Measurements from ENCODE around the gene HBM. TPM values are rescaled to one million over a fixed set of nuclear protein-coding genes. Genes with fewer than 3 reads are reported as not detected.
"Not testable (repeated sequence)": the region's sequence is repeated elsewhere in the genome, so short reads cannot be mapped to it uniquely, and the experiment has no call there.

Gene HBM
- total RNA-seq, 1 donor from 2014 or later, result not detected

DNA sequence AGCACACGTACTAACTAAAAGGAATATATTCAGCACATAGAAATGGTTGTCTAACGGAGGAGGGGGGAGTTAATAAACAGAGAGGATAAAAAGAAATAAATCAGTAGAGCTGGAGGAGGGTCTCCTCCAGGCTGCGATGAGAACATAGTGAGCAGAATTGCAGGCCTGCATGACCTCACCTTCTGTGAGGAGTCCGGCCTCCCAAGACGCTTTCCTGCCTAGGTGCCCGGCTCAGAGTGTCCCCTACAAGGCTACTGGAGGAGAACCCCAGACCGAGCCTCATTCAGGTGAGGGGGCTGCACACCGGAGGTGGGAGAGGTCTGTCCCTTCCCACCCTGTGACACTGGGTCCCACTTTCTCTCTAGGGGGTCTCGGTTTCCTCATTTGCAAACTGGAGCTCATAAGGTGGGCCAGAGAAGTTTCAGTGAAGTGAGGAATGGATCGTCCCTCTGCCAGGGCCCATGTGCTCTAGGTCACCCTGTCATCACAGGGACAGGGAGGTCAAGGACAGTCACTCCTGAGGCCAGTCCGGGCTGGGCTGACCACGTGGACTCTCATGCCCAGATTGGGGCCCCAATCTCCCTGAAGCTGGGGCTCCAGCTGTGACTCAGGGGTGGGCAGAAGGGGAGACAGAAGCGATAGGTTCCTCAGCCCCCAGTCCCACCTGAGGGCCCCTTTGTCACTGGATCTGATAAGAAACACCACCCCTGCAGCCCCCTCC, 3.3 kb upstream of the HBM start:
- no peaks in the 10 kb centered on the region for H3K36me3 Mint-ChIP-seq (ENCODE audit: low read depth, unreplicated experiment)

DNA sequence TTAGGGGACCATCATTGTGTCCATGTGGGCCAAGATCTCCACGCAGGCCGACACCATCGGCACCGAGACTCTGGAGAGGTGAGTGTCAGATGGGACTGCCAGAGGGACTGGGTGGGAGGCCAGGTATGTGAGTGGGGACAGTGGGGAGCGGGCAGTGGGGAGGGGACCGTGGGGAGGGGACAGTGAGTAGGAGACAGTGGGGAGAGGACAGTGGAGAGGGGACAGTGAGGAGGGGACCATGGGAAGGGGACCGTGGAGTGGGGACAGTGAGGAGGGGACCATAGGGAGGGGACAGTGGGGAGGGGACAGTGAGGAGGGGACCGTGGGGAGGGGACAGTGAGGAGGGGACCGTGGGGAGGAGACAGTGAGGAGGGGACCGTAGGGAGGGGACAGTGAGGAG, 2.6 kb upstream of the HBM start:
- DNase-seq (ENCODE audit: low spot score); H3K4me3 Mint-ChIP-seq (ENCODE audit: unreplicated experiment); H3K36me3 Mint-ChIP-seq (ENCODE audit: low read depth, unreplicated experiment); H3K27ac Mint-ChIP-seq (ENCODE audit: unreplicated experiment); H3K9me3 Mint-ChIP-seq (ENCODE audit: unreplicated experiment); H3K4me1 Mint-ChIP-seq (ENCODE audit: unreplicated experiment): not testable (repeated sequence)
- peaks cover 15% of the 10 kb centered on the region for H3K27me3 Mint-ChIP-seq (ENCODE audit: unreplicated experiment)

More for the DNA sequence above, 3.3 kb upstream of the HBM start:
- Mint-ChIP-seq H3K9me3 (ENCODE audit: unreplicated experiment) (no peaks in the 10 kb centered on the region), H3K27ac (ENCODE audit: unreplicated experiment) (no peak overlapping the region), H3K27me3 (ENCODE audit: unreplicated experiment) (peaks cover 15% of the 10 kb centered on the region), H3K4me3 (ENCODE audit: unreplicated experiment) (no peak overlapping the region), H3K4me1 (ENCODE audit: unreplicated experiment) (no peaks in the 10 kb centered on the region)
- no peak for DNase-seq (ENCODE audit: low spot score)
- TF ChIP-seq, protein P1, sequence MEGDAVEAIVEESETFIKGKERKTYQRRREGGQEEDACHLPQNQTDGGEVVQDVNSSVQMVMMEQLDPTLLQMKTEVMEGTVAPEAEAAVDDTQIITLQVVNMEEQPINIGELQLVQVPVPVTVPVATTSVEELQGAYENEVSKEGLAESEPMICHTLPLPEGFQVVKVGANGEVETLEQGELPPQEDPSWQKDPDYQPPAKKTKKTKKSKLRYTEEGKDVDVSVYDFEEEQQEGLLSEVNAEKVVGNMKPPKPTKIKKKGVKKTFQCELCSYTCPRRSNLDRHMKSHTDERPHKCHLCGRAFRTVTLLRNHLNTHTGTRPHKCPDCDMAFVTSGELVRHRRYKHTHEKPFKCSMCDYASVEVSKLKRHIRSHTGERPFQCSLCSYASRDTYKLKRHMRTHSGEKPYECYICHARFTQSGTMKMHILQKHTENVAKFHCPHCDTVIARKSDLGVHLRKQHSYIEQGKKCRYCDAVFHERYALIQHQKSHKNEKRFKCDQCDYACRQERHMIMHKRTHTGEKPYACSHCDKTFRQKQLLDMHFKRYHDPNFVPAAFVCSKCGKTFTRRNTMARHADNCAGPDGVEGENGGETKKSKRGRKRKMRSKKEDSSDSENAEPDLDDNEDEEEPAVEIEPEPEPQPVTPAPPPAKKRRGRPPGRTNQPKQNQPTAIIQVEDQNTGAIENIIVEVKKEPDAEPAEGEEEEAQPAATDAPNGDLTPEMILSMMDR (IDR thresholded peaks at IDR 0.05; ENCODE audit: unreplicated experiment), result no peak

DNA sequence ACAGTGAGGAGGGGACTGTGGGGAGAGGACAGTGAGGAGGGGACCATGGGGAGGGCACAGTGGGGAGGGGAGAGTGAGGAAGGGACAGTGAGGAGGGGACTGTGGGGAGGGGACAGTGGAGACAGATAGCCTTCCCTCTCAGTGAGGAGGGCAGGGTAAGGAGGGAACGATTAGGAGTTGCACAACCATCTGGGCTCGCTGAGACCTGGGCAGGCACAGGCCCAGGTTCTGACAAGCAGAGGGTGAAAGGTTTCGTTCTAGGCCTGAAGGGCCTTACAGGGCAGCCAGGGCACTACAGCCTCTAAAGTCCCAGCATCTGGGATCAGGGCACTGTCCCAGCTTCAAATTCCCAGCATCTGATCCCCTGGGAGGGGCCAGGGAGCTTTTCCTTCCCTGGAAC, 2.1 kb upstream of the HBM start:
- H3K27me3 Mint-ChIP-seq (ENCODE audit: unreplicated experiment), result peaks cover 20% of the 10 kb centered on the region
- H3K36me3 Mint-ChIP-seq (ENCODE audit: low read depth, unreplicated experiment); H3K4me1 Mint-ChIP-seq (ENCODE audit: unreplicated experiment); H3K9me3 Mint-ChIP-seq (ENCODE audit: unreplicated experiment); DNase-seq (ENCODE audit: low spot score); H3K4me3 Mint-ChIP-seq (ENCODE audit: unreplicated experiment); H3K27ac Mint-ChIP-seq (ENCODE audit: unreplicated experiment): not testable (repeated sequence)

DNA sequence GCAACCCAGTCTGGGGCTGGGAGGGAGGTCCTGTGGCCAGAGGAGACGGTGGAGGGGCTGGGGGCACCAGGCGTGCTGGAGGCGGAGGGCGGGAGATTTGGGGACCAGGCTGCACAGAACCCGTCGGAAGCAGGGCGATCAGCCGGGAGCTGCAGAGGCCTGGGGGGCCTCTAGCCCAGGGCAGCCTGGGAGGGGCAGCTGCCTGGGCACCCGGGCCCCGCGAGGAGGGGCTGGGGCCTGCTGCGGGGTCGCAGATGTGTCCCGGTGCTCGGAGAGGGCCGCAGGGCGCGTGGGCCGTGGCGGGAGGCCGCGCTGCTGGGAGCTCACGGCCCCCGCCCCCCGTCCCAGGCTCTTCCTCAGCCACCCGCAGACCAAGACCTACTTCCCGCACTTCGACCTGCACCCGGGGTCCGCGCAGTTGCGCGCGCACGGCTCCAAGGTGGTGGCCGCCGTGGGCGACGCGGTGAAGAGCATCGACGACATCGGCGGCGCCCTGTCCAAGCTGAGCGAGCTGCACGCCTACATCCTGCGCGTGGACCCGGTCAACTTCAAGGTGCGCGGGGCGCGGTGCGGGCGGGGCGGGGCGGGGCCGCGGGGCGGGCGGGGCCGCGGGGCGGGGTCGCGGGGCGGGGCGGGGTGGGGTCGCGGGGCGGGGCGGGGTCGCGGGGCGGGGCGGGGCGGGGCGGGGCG, 1.5 kb upstream of the HBM start:
- H3K36me3 Mint-ChIP-seq (ENCODE audit: low read depth, unreplicated experiment); H3K4me3 Mint-ChIP-seq (ENCODE audit: unreplicated experiment): not testable (repeated sequence)
- H3K27me3 Mint-ChIP-seq (ENCODE audit: unreplicated experiment), result peaks cover 21% of the 10 kb centered on the region

DNA sequence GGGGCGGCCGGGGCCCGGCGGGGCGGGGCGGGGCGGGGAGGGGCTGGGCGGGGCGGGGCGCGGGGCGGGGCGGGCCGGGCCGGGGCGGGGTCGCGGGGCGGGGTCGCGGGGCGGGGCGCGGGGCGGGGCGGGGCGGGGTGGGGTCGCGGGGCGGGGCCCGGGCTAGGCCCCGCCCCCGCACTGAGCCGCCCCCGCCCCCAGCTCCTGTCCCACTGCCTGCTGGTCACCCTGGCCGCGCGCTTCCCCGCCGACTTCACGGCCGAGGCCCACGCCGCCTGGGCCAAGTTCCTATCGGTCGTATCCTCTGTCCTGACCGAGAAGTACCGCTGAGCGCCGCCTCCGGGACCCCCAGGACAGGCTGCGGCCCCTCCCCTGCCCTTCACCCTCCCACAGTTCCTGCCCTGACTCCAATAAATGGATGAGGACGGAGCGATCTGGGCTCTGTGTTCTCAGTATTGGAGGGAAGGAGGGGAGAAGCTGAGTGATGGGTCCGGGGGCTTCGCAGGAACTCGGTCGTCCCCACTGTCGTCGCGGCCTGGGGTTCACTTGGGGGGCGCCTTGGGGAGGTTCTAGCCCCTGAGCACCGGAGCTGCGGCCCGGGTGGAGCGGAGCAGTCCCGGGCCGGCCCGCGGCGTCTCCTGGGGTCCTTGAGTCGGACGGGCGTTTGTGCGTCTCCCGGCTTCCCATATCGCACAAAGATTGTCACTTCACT, 795 bp upstream of the HBM start:
- H3K36me3 Mint-ChIP-seq (ENCODE audit: low read depth, unreplicated experiment), result no peaks in the 10 kb centered on the region
- H3K4me3 Mint-ChIP-seq (ENCODE audit: unreplicated experiment), result no peak overlapping the region
- no peak overlapping the region for H3K27ac Mint-ChIP-seq (ENCODE audit: unreplicated experiment)
- DNase-seq (ENCODE audit: low spot score), result no peak
- H3K9me3 Mint-ChIP-seq (ENCODE audit: unreplicated experiment), result no peaks in the 10 kb centered on the region
- H3K27me3 Mint-ChIP-seq (ENCODE audit: unreplicated experiment), result peaks cover 23% of the 10 kb centered on the region
- H3K4me1 Mint-ChIP-seq (ENCODE audit: unreplicated experiment), result no peaks in the 10 kb centered on the region
- TF ChIP-seq, protein P1 (IDR thresholded peaks at IDR 0.05; ENCODE audit: unreplicated experiment), result no peak

More for the DNA sequence above, 1.5 kb upstream of the HBM start:
- H3K4me1 Mint-ChIP-seq (ENCODE audit: unreplicated experiment); DNase-seq (ENCODE audit: low spot score); H3K9me3 Mint-ChIP-seq (ENCODE audit: unreplicated experiment); H3K27ac Mint-ChIP-seq (ENCODE audit: unreplicated experiment): not testable (repeated sequence)

DNA sequence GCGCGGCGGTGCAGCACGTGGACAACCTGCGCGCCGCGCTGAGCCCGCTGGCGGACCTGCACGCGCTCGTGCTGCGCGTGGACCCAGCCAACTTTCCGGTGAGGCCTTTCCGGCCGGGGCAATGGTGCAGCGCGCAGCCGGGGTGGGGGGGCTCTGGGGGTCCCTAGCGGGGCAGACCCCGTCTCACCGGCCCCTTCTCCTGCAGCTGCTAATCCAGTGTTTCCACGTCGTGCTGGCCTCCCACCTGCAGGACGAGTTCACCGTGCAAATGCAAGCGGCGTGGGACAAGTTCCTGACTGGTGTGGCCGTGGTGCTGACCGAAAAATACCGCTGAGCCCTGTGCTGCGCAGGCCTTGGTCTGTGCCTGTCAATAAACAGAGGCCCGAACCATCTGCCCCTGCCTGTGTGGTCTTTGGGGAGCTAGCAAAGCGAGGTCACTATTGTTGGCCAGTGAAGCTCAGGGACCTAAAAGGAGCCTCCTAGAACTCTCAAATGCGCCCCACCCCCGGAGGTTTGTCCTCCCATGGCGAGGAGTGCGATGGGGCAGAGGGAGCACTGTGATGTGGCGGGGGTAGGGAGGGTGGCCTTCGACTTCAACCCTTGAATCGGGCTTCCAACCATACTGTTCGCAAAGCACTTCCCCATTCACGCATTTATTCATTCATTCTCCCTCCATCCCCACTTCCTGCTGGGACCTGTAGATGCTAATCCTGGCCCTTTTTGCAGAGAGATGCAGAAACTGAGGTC, 770 bp downstream of the HBM start:
- Mint-ChIP-seq H3K27me3 (ENCODE audit: unreplicated experiment) (peaks cover 27% of the 10 kb centered on the region), H3K4me1 (ENCODE audit: unreplicated experiment) (no peaks in the 10 kb centered on the region), H3K4me3 (ENCODE audit: unreplicated experiment) (no peak overlapping the region), H3K36me3 (ENCODE audit: low read depth, unreplicated experiment) (peaks cover 3% of the 10 kb centered on the region), H3K9me3 (ENCODE audit: unreplicated experiment) (no peaks in the 10 kb centered on the region), H3K27ac (ENCODE audit: unreplicated experiment) (no peak overlapping the region)
- DNase-seq (ENCODE audit: low spot score), result no peak
- TF ChIP-seq, protein P1 (IDR thresholded peaks at IDR 0.05; ENCODE audit: unreplicated experiment), result no peak

All from endothelial cell (in vitro differentiated cells).